MM.1S (cell line): ENCODE data around the gene CTSA.

Experiments
- EZH2 ChIP-seq: fragments of 300-600 bp; sonication (generic); optimal IDR thresholded peaks from 2 replicates; pipeline ENCODE3; 2017; ENCODE audit warnings: low read depth, mild to moderate bottlenecking, antibody characterized with exemption, low read length, mixed read lengths
- EZH2phosphoT487 ChIP-seq: fragments of 300-600 bp; sonication (generic); IDR thresholded peaks from 2 replicates; pipeline ENCODE4 v1.6.1; 2018; ENCODE audit warnings: antibody characterized with exemption, low read length
- TF ChIP-seq, protein P1 (sequence below): fragments of 300-600 bp; sonication (generic); IDR thresholded peaks from 2 replicates; pipeline ENCODE4 v1.5.1; 2016; ENCODE audit warnings: antibody characterized with exemption, low read length, mixed read lengths

- no peak for TF ChIP-seq EZH2
- TF ChIP-seq, protein P1, sequence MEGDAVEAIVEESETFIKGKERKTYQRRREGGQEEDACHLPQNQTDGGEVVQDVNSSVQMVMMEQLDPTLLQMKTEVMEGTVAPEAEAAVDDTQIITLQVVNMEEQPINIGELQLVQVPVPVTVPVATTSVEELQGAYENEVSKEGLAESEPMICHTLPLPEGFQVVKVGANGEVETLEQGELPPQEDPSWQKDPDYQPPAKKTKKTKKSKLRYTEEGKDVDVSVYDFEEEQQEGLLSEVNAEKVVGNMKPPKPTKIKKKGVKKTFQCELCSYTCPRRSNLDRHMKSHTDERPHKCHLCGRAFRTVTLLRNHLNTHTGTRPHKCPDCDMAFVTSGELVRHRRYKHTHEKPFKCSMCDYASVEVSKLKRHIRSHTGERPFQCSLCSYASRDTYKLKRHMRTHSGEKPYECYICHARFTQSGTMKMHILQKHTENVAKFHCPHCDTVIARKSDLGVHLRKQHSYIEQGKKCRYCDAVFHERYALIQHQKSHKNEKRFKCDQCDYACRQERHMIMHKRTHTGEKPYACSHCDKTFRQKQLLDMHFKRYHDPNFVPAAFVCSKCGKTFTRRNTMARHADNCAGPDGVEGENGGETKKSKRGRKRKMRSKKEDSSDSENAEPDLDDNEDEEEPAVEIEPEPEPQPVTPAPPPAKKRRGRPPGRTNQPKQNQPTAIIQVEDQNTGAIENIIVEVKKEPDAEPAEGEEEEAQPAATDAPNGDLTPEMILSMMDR, result no peak
- no peak for TF ChIP-seq EZH2phosphoT487
Observed at GRCh38 chr20:45910670-45911485, 19.7 kb downstream of the CTSA start.
